MM.1S (cell line): Measurements from ENCODE around the gene ZNF618.

Experiments
- DNase-seq: peaks from one replicate; pipeline ENCODE4 v3.0.0-alpha.2; 2015
- H2AFZ ChIP-seq: fragments of 300-600 bp; sonication (generic); 2 replicates; pipeline ENCODE4 v1.6.0; 2016; ENCODE audit warnings: antibody characterized with exemption, low read length
- H3F3A ChIP-seq: fragments of 300-600 bp; sonication (generic); 2 replicates; pipeline ENCODE4 v1.6.1; 2016; ENCODE audit warnings: mild to moderate bottlenecking, antibody characterized with exemption, low read length, moderate library complexity, mixed read lengths; ENCODE audit not compliant: insufficient read depth
- H3K27ac ChIP-seq: fragments of 300-600 bp; sonication (generic); 2 replicates; pipeline ENCODE4 v1.5.1; 2016; ENCODE audit warnings: mild to moderate bottlenecking, low read length
- H3K27me3 ChIP-seq: fragments of 300-600 bp; sonication (generic); replicated peaks from 2 replicates; pipeline ENCODE4 v1.6.0; 2016; ENCODE audit warnings: low read length; ENCODE audit not compliant: insufficient read depth
- H3K36me3 ChIP-seq: fragments of 300-600 bp; sonication (generic); replicated peaks from 2 replicates; pipeline ENCODE4 v1.6.1; 2016; ENCODE audit warnings: mild to moderate bottlenecking, low read length, mixed read lengths; ENCODE audit not compliant: insufficient read depth
- H3K4me1 ChIP-seq: fragments of 300-600 bp; sonication (generic); 2 replicates; pipeline ENCODE4 v1.6.1; 2016; ENCODE audit warnings: low read length, mixed read lengths
- H3K4me2 ChIP-seq: fragments of 300-600 bp; sonication (generic); 2 replicates; pipeline ENCODE4 v1.6.0; 2016; ENCODE audit warnings: low read depth, low read length
- H3K4me3 ChIP-seq: fragments of 300-600 bp; sonication (generic); 2 replicates; pipeline ENCODE4 v1.5.1; 2016; ENCODE audit warnings: low read length, mixed read lengths
- H3K79me2 ChIP-seq: fragments of 300-600 bp; sonication (generic); 2 replicates; pipeline ENCODE4 v1.6.1; 2016; ENCODE audit warnings: mixed run types, low read length, mixed read lengths
- H3K9ac ChIP-seq: fragments of 300-600 bp; sonication (generic); 2 replicates; pipeline ENCODE4 v1.6.1; 2016; ENCODE audit warnings: low read length, mixed read lengths
- H3K9me2 ChIP-seq: fragments of 300-600 bp; sonication (generic); replicated peaks from 2 replicates; pipeline ENCODE4 v1.6.1; 2016; ENCODE audit warnings: mild to moderate bottlenecking, low read length, mixed read lengths; ENCODE audit not compliant: insufficient read depth
- H3K9me3 ChIP-seq: fragments of 300-600 bp; sonication (generic); replicated peaks from 2 replicates; pipeline ENCODE4 v1.6.1; 2016; ENCODE audit warnings: mild to moderate bottlenecking, low read length, mixed read lengths; ENCODE audit not compliant: insufficient read depth
- H4K20me1 ChIP-seq: fragments of 300-600 bp; sonication (generic); 2 replicates; pipeline ENCODE4 v1.6.1; 2016; ENCODE audit warnings: mild to moderate bottlenecking, low read length, moderate library complexity, mixed read lengths; ENCODE audit not compliant: insufficient read depth
- EZH2 ChIP-seq: fragments of 300-600 bp; sonication (generic); optimal IDR thresholded peaks from 2 replicates; pipeline ENCODE3; 2017; ENCODE audit warnings: low read depth, mild to moderate bottlenecking, antibody characterized with exemption, low read length, mixed read lengths
- EZH2phosphoT487 ChIP-seq: fragments of 300-600 bp; sonication (generic); IDR thresholded peaks from 2 replicates; pipeline ENCODE4 v1.6.1; 2018; ENCODE audit warnings: antibody characterized with exemption, low read length
- TF ChIP-seq, protein P1 (sequence below): fragments of 300-600 bp; sonication (generic); IDR thresholded peaks from 2 replicates; pipeline ENCODE4 v1.5.1; 2016; ENCODE audit warnings: antibody characterized with exemption, low read length, mixed read lengths

ZNF618 gene

DNA sequence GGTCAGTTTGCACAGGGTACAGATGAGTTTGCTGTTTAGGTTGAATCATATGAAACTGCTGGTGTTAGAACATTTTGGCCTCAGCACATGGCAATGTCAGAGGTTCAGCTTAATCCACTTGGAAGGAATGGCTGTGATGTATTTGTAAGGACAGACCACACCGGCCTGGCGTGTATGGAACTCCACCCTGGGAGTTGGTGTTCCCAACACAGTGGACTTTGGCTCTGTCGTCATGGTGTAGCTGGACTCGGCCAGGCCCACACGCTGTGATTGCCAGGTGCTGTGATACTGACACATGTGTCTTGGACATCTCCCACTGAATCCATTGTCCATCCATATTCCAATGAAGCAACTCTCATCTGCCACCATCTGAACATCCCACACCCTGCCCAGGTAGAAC, 90.3 kb downstream of the ZNF618 start:
- TF ChIP-seq, protein P1, sequence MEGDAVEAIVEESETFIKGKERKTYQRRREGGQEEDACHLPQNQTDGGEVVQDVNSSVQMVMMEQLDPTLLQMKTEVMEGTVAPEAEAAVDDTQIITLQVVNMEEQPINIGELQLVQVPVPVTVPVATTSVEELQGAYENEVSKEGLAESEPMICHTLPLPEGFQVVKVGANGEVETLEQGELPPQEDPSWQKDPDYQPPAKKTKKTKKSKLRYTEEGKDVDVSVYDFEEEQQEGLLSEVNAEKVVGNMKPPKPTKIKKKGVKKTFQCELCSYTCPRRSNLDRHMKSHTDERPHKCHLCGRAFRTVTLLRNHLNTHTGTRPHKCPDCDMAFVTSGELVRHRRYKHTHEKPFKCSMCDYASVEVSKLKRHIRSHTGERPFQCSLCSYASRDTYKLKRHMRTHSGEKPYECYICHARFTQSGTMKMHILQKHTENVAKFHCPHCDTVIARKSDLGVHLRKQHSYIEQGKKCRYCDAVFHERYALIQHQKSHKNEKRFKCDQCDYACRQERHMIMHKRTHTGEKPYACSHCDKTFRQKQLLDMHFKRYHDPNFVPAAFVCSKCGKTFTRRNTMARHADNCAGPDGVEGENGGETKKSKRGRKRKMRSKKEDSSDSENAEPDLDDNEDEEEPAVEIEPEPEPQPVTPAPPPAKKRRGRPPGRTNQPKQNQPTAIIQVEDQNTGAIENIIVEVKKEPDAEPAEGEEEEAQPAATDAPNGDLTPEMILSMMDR, result no peak
- TF ChIP-seq EZH2 (no peak), EZH2phosphoT487 (no peak)
- H3K4me3 ChIP-seq, result no peak overlapping the region
- H3K4me2 ChIP-seq, result no peak overlapping the region
- DNase-seq, result no peak
- H3K36me3 ChIP-seq, result no peaks in the 10 kb centered on the region
- no peaks in the 10 kb centered on the region for H3K27me3 ChIP-seq
- no peak overlapping the region for H3K9ac ChIP-seq
- H2AFZ ChIP-seq, result no peak overlapping the region
- H3K4me1 ChIP-seq, result no peaks in the 10 kb centered on the region
- no peaks in the 10 kb centered on the region for H3K9me2 ChIP-seq
- H3K9me3 ChIP-seq, result no peaks in the 10 kb centered on the region
- H3K79me2 ChIP-seq, result no peaks in the 10 kb centered on the region
- H3F3A ChIP-seq, result no peaks in the 10 kb centered on the region
- no peak overlapping the region for H3K27ac ChIP-seq
- H4K20me1 ChIP-seq, result no peaks in the 10 kb centered on the region

DNA sequence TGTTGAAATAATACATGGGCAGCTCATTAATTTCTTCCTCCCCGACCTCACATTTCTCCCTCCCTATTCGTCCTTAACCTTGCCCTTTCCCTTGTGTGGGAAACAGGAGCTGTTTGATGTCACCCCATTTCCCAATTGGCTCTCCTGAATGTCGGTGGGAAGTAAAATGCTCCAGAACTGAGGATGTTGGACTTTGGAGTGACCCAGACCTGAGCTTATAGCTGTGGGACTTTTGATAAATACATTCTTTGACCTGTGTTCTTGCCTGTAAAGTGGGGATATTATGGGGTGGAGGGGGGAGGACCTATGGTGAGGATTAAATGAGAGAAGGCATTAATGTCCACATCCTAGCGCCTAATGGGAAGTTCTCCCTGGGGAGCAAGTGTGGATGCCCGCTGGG, 91.3 kb downstream of the ZNF618 start:
- no peak overlapping the region for H2AFZ ChIP-seq
- no peaks in the 10 kb centered on the region for H3K9me3 ChIP-seq
- TF ChIP-seq EZH2 (no peak), EZH2phosphoT487 (no peak)
- TF ChIP-seq, protein P1, result no peak
- H4K20me1 ChIP-seq, result no peaks in the 10 kb centered on the region
- H3K27me3 ChIP-seq, result no peaks in the 10 kb centered on the region
- no peaks in the 10 kb centered on the region for H3K4me1 ChIP-seq
- no peak overlapping the region for H3K4me2 ChIP-seq
- H3K9me2 ChIP-seq, result no peaks in the 10 kb centered on the region
- no peak overlapping the region for H3K4me3 ChIP-seq
- H3F3A ChIP-seq, result no peaks in the 10 kb centered on the region
- no peaks in the 10 kb centered on the region for H3K79me2 ChIP-seq
- no peaks in the 10 kb centered on the region for H3K36me3 ChIP-seq
- DNase-seq, result no peak
- no peak overlapping the region for H3K9ac ChIP-seq
- no peak overlapping the region for H3K27ac ChIP-seq

DNA sequence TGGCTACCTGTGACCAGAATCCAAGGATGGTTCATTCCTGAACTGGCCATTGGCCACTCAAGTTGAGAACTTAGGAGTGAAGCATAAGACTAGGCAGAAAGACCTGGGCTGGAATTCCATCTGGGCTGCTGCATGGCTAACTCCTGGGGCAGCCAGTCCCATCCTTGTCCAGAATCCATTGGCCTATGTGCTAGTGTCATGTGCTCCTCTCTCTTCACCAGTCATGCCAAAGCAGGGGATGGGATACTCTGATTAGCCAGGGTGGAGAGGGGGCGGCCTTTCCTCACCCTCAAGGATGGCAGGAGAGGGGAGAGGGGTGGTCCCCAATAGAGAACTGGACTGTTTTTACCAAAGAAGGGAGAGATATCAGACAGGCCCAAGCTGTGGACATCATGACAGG, 93.2 kb downstream of the ZNF618 start:
- no peak overlapping the region for H3K4me2 ChIP-seq
- no peak for TF ChIP-seq EZH2
- TF ChIP-seq, protein P1, result no peak
- TF ChIP-seq EZH2phosphoT487, result no peak
- no peak overlapping the region for H3K9ac ChIP-seq
- no peaks in the 10 kb centered on the region for H3K79me2 ChIP-seq
- no peaks in the 10 kb centered on the region for H3K9me3 ChIP-seq
- H3K27ac ChIP-seq, result no peak overlapping the region
- H4K20me1 ChIP-seq, result no peaks in the 10 kb centered on the region
- H3K4me3 ChIP-seq, result no peak overlapping the region
- no peaks in the 10 kb centered on the region for H3K27me3 ChIP-seq
- DNase-seq, result no peak
- no peaks in the 10 kb centered on the region for H3F3A ChIP-seq
- H3K4me1 ChIP-seq, result no peaks in the 10 kb centered on the region
- no peaks in the 10 kb centered on the region for H3K9me2 ChIP-seq
- H2AFZ ChIP-seq, result no peak overlapping the region
- H3K36me3 ChIP-seq, result no peaks in the 10 kb centered on the region
